Measurements from ENCODE around the gene DLGAP4. TPM values are rescaled to one million over a fixed set of nuclear protein-coding genes. Genes with fewer than 3 reads are reported as not detected.

DLGAP4 gene
- total RNA-seq, 1 donor from 2014 or later: 20.0 TPM

- ATAC-seq (peak; percentile 16), DNase-seq (ENCODE audit: low spot score) (no peak)
Measured at GRCh38 chr20:36307412-36308325, 1.5 kb downstream of the DLGAP4 start.

- DNase-seq (ENCODE audit: low spot score) (no peak), ATAC-seq (no peak)
Measured at GRCh38 chr20:36308353-36308752, 2.2 kb downstream of the DLGAP4 start.

- no peak for DNase-seq (ENCODE audit: low spot score)
Measured at GRCh38 chr20:36308986-36309385, 2.8 kb downstream of the DLGAP4 start.

GRCh38 chr20:36309643-36310042, 3.5 kb downstream of the DLGAP4 start:
- DNase-seq (ENCODE audit: low spot score) (no peak), ATAC-seq (no peak)

More at GRCh38 chr20:36308986-36309385, 2.8 kb downstream of the DLGAP4 start:
- no peak for ATAC-seq

- DNase-seq (ENCODE audit: low spot score): peak; percentile 15
- no peak for ATAC-seq
Measured at GRCh38 chr20:36310215-36310981, 4.3 kb downstream of the DLGAP4 start.

GRCh38 chr20:36311141-36311853, 5.2 kb downstream of the DLGAP4 start:
- ATAC-seq: no peak
- DNase-seq (ENCODE audit: low spot score): peak; percentile 21

- DNase-seq (ENCODE audit: low spot score) (peak; percentile 24), ATAC-seq (no peak)
Measured at GRCh38 chr20:36311854-36312723, 6.0 kb downstream of the DLGAP4 start.

GRCh38 chr20:36312724-36313441, 6.7 kb downstream of the DLGAP4 start:
- DNase-seq (ENCODE audit: low spot score) (peak; percentile 27), ATAC-seq (no peak)

- ATAC-seq (no peak), DNase-seq (ENCODE audit: low spot score) (peak; percentile 19)
Measured at GRCh38 chr20:36313476-36313875, 7.3 kb downstream of the DLGAP4 start.

- DNase-seq (ENCODE audit: low spot score): peak; percentile 29
Measured at GRCh38 chr20:36313926-36314325, 7.8 kb downstream of the DLGAP4 start.

GRCh38 chr20:36314734-36315544, 8.8 kb downstream of the DLGAP4 start:
- ATAC-seq: peak; percentile 15
- no peak for DNase-seq (ENCODE audit: low spot score)

More at GRCh38 chr20:36313926-36314325, 7.8 kb downstream of the DLGAP4 start:
- ATAC-seq: no peak

GRCh38 chr20:36315545-36316351, 9.6 kb downstream of the DLGAP4 start:
- ATAC-seq: peak; percentile 27
- DNase-seq (ENCODE audit: low spot score): no peak

GRCh38 chr20:36317675-36318074, 11.5 kb downstream of the DLGAP4 start:
- no peak for ATAC-seq
- no peak for DNase-seq (ENCODE audit: low spot score)

GRCh38 chr20:36318166-36318565, 12.0 kb downstream of the DLGAP4 start:
- no peak for ATAC-seq
- DNase-seq (ENCODE audit: low spot score): no peak

GRCh38 chr20:36319356-36320260, 13.5 kb downstream of the DLGAP4 start:
- DNase-seq (ENCODE audit: low spot score) (no peak), ATAC-seq (no peak)

GRCh38 chr20:36320261-36320897, 14.2 kb downstream of the DLGAP4 start:
- no peak for DNase-seq (ENCODE audit: low spot score)
- ATAC-seq: no peak

Measured in left lobe of liver (tissue), 2 donors.